SK-N-SH treated with all-trans-retinoic acid at 6 μM for 48 hours (cell line): ENCODE data around the gene LYSMD3.

Experiments used
- ISL1 ChIP-seq: fragments of 250-450 bp; sonication (Bioruptor Pico); IDR thresholded peaks from 2 replicates; pipeline ENCODE4 v2.1.2; 2022; ENCODE audit warnings: mild to moderate bottlenecking, moderate library complexity
- TCF4 ChIP-seq: fragments of 250-450 bp; sonication (Bioruptor Pico); IDR thresholded peaks from 2 replicates; pipeline ENCODE4 v1.8.0; 2021; ENCODE audit warnings: mild to moderate bottlenecking, moderate library complexity, borderline replicate concordance
- ZFP30 ChIP-seq: fragments of 450-650 bp; formaldehyde crosslinking; IDR thresholded peaks from 2 replicates; pipeline ENCODE4 v1.5.0; 2022; ENCODE audit warnings: mild to moderate bottlenecking, moderate library complexity
- ZNF8 ChIP-seq: fragments of 450-650 bp; formaldehyde crosslinking; IDR thresholded peaks from 2 replicates; pipeline ENCODE4 v1.5.0; 2020; ENCODE audit warnings: mild to moderate bottlenecking, moderate library complexity
- TF ChIP-seq, protein P1 (sequence below): fragments of 250-450 bp; sonication (Bioruptor Pico); IDR thresholded peaks from 2 replicates; pipeline ENCODE4 v1.5.0; 2020; ENCODE audit warnings: mild to moderate bottlenecking, moderate library complexity
- TF ChIP-seq, protein P2 (sequence below): fragments of 250-450 bp; sonication (Bioruptor Pico); IDR thresholded peaks from 2 replicates; pipeline ENCODE4 v1.8.0; 2021; ENCODE audit warnings: low read depth, mild to moderate bottlenecking, moderate library complexity, borderline replicate concordance

DNA sequence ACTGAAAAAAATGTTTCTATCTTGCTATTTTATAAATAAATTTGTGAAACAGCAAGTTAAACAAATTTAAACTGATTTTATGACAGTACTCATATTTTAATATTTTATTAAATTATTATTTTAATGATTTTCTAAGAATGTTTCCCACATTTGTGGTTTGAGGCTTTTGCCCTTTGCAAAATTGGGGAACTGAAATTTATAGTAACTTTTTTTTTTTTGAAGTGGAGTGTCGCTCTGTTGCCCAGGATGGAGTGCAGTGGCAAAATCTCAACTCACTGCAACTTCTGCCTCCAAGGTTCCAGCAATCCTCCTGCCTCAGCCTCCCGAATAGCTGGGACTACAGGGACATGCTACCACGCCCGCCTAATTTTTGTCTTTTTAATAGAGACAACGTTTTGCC is 22.0 kb upstream of the LYSMD3 start:
- TF ChIP-seq, protein P1, sequence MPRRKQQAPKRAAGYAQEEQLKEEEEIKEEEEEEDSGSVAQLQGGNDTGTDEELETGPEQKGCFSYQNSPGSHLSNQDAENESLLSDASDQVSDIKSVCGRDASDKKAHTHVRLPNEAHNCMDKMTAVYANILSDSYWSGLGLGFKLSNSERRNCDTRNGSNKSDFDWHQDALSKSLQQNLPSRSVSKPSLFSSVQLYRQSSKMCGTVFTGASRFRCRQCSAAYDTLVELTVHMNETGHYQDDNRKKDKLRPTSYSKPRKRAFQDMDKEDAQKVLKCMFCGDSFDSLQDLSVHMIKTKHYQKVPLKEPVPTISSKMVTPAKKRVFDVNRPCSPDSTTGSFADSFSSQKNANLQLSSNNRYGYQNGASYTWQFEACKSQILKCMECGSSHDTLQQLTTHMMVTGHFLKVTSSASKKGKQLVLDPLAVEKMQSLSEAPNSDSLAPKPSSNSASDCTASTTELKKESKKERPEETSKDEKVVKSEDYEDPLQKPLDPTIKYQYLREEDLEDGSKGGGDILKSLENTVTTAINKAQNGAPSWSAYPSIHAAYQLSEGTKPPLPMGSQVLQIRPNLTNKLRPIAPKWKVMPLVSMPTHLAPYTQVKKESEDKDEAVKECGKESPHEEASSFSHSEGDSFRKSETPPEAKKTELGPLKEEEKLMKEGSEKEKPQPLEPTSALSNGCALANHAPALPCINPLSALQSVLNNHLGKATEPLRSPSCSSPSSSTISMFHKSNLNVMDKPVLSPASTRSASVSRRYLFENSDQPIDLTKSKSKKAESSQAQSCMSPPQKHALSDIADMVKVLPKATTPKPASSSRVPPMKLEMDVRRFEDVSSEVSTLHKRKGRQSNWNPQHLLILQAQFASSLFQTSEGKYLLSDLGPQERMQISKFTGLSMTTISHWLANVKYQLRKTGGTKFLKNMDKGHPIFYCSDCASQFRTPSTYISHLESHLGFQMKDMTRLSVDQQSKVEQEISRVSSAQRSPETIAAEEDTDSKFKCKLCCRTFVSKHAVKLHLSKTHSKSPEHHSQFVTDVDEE (CRISPR knock-in tag) = no peak
- TF ChIP-seq ZNF8 (CRISPR knock-in tag) (no peak), ZFP30 (CRISPR knock-in tag) (no peak), ISL1 (CRISPR knock-in tag) (no peak), TCF4 (CRISPR knock-in tag) (no peak)
- TF ChIP-seq, protein P2, sequence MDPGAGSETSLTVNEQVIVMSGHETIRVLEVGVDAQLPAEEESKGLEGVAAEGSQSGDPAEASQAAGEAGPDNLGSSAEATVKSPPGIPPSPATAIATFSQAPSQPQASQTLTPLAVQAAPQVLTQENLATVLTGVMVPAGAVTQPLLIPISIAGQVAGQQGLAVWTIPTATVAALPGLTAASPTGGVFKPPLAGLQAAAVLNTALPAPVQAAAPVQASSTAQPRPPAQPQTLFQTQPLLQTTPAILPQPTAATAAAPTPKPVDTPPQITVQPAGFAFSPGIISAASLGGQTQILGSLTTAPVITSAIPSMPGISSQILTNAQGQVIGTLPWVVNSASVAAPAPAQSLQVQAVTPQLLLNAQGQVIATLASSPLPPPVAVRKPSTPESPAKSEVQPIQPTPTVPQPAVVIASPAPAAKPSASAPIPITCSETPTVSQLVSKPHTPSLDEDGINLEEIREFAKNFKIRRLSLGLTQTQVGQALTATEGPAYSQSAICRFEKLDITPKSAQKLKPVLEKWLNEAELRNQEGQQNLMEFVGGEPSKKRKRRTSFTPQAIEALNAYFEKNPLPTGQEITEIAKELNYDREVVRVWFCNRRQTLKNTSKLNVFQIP (CRISPR knock-in tag) = no peak
